Keratinocyte (primary cell): ENCODE data around the gene ABCA8. TPM values are rescaled to one million over a fixed set of nuclear protein-coding genes. Genes with fewer than 3 reads are reported as not detected.

Experiments used
- DNase-seq: peaks from one replicate; pipeline ENCODE4 v3.0.0-alpha.2; 2011; ENCODE audit warnings: low read depth, missing footprints, low spot score
- FAIRE-seq: peaks from 2 replicates; lab custom pipeline; 2011; peaks lifted over from hg19 to GRCh38; lab: Jason Lieb, UNC
- H2AFZ ChIP-seq: 2 replicates; pipeline ENCODE4 v1.6.0; 2012; ENCODE audit warnings: low read length, control low read depth, inconsistent platforms; ENCODE audit not compliant: control insufficient read depth
- H3K27ac ChIP-seq: 2 replicates; pipeline ENCODE4 v1.5.1; 2011; ENCODE audit warnings: low read length; ENCODE audit not compliant: control insufficient read depth, insufficient read depth
- H3K27me3 ChIP-seq: 3 replicates; pipeline ENCODE4 v1.6.0; 2011; ENCODE audit warnings: low read length; ENCODE audit not compliant: control insufficient read depth, insufficient read depth; ENCODE audit errors: extremely low read depth
- H3K36me3 ChIP-seq, 2 experiments: 2 replicates in 1 of 2; 3 replicates in 1 of 2; pipeline ENCODE4 v1.5.1; 2011; ENCODE audit warnings: low read length in 2 of 2, mild to moderate bottlenecking in 1 of 2; ENCODE audit not compliant: control insufficient read depth in 2 of 2, insufficient read depth in 2 of 2; ENCODE audit errors: extremely low read depth in 1 of 2
- H3K4me1 ChIP-seq: 3 replicates; pipeline ENCODE4 v1.5.1; 2011; ENCODE audit warnings: low read length; ENCODE audit not compliant: control insufficient read depth, insufficient read depth; ENCODE audit errors: extremely low read depth
- H3K4me2 ChIP-seq: 3 replicates; pipeline ENCODE4 v1.6.0; 2011; ENCODE audit warnings: low read depth, low read length; ENCODE audit not compliant: control insufficient read depth, insufficient read depth; ENCODE audit errors: extremely low read depth
- H3K4me3 ChIP-seq, 3 experiments: fragments of 200-600 bp in 1 of 3; sonication (generic) in 1 of 3; 2 replicates in 2 of 3; 3 replicates in 1 of 3; pipeline ENCODE4 v1.5.1; 2011 to 2016; ENCODE audit warnings: low read length in 3 of 3, mild to moderate bottlenecking in 3 of 3, control low read depth in 2 of 3, inconsistent platforms in 1 of 3, low read depth in 1 of 3, mixed read lengths in 1 of 3, mixed run types in 1 of 3, moderate library complexity in 1 of 3; ENCODE audit not compliant: control insufficient read depth in 2 of 3, insufficient read depth in 2 of 3; ENCODE audit errors: extremely low read depth in 1 of 3
- H3K79me2 ChIP-seq: 2 replicates; pipeline ENCODE4 v1.6.0; 2012; ENCODE audit warnings: low read length; ENCODE audit not compliant: control insufficient read depth, insufficient read depth
- H3K9ac ChIP-seq: 3 replicates; pipeline ENCODE4 v1.6.0; 2011; ENCODE audit warnings: low read length; ENCODE audit not compliant: control insufficient read depth, insufficient read depth; ENCODE audit errors: extremely low read depth
- H3K9me1 ChIP-seq: 3 replicates; pipeline ENCODE4 v1.6.0; 2011; ENCODE audit warnings: low read length; ENCODE audit not compliant: control insufficient read depth, insufficient read depth; ENCODE audit errors: extremely low read depth
- H3K9me3 ChIP-seq: 2 replicates; pipeline ENCODE4 v1.5.1; 2012; ENCODE audit warnings: low read depth, low read length; ENCODE audit not compliant: control insufficient read depth
- H4K20me1 ChIP-seq: 3 replicates; pipeline ENCODE4 v1.6.0; 2011; ENCODE audit warnings: low read length; ENCODE audit not compliant: control insufficient read depth, insufficient read depth; ENCODE audit errors: extremely low read depth
- CTCF ChIP-seq, 3 experiments: IDR thresholded peaks in 1 of 3; conservative IDR thresholded peaks in 1 of 3; optimal IDR thresholded peaks in 1 of 3; 2 replicates in 2 of 3; 3 replicates in 1 of 3; pipeline versions ENCODE3 to v1.5.1; 2011; ENCODE audit warnings: low read length in 3 of 3, mild to moderate bottlenecking in 3 of 3, moderate library complexity in 2 of 3, control low read depth in 1 of 3, inconsistent platforms in 1 of 3; ENCODE audit not compliant: insufficient read depth in 2 of 3; ENCODE audit errors: extremely low read depth in 1 of 3
- EZH2 ChIP-seq: IDR thresholded peaks from one replicate; pipeline ENCODE4 v1.6.1; 2012; ENCODE audit warnings: inconsistent platforms, mild to moderate bottlenecking, low read length, moderate library complexity
- dilution Hi-C: fragments of 300-500 bp; cut with MboI; formaldehyde crosslinking; loops from one replicate; pipeline ENCODE4 v1.7.0; 2020; ENCODE audit warnings: low sequenced_read_pairs; ENCODE audit not compliant: extremely low pct_ligation_motif_present
- polyA plus RNA-seq, 5 experiments: library from polyadenylated mRNA; depleted of rRNA in 3 of 5; stranded (reverse) in 3 of 5; stranded (forward) in 1 of 5; unstranded in 1 of 5; fragments of >200 nt; gene quantifications; 1 replicate in 1 of 5; 2 replicates in 3 of 5; 3 replicates in 1 of 5; pipeline versions ENCODE4 v1.2.1 to v1.2.3, GENCODE V29; 2011 to 2012; ENCODE audit warnings: missing spikeins in 2 of 5, low read depth in 1 of 5, low replicate concordance in 1 of 5

ABCA8 gene
- polyA plus RNA-seq, 1 donor (not counting 4 experiments of a cell fraction or from before 2014, with no cell fraction given) = 0.01 TPM

DNA sequence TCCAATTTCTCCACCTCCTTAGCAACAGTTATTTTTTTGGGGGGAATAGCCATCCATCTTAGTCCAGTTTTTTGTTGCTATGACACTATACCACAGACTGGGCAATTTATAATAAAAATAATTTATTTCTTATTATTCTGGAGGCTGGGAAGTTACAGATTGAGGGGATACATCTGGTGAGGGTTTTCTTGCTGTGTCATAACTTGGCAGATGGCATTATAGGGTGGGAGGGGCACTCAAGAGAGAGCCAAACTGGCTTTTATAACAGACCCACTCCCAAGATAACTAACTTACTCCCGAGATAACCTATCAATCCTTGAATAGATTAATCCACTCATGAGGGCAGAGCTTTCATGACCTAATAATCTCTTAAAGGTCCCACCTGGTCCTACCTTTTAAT is 84.2 kb downstream of the ABCA8 start:
- no peaks in the 10 kb centered on the region for H3K9me3 ChIP-seq
- no peak overlapping the region for H3K4me3 ChIP-seq
- dilution Hi-C loops = no loop called here
- no peaks in the 10 kb centered on the region for H3K79me2 ChIP-seq
- TF ChIP-seq EZH2 (no peak), CTCF (optimal IDR thresholded peaks at IDR 0.05 in 1 of 3, IDR thresholded peaks at IDR 0.05 in 1 of 3, conservative IDR thresholded peaks at IDR 0.05 in 1 of 3; ENCODE audit: extremely low read depth in 1 of 3, insufficient read depth in 2 of 3, low read length in 3 of 3) (no peak)
- no peak overlapping the region for H3K27ac ChIP-seq
- no peaks in the 10 kb centered on the region for H3K9me1 ChIP-seq
- H3K4me2 ChIP-seq = no peak overlapping the region
- DNase-seq (no peak), FAIRE-seq (no peak)
- no peaks in the 10 kb centered on the region for H3K36me3 ChIP-seq
- no peaks in the 10 kb centered on the region for H3K4me1 ChIP-seq
- no peaks in the 10 kb centered on the region for H3K27me3 ChIP-seq
- H4K20me1 ChIP-seq = no peaks in the 10 kb centered on the region
- no peak overlapping the region for H2AFZ ChIP-seq
- no peak overlapping the region for H3K9ac ChIP-seq

GRCh38 chr17:68870161-68870826 is 84.9 kb downstream of the ABCA8 start:
- Histone ChIP-seq H3K9ac (no peak overlapping the region), H3K79me2 (no peaks in the 10 kb centered on the region), H3K9me1 (no peaks in the 10 kb centered on the region), H2AFZ (no peak overlapping the region), H3K9me3 (no peaks in the 10 kb centered on the region), H3K36me3 (no peaks in the 10 kb centered on the region), H3K4me2 (no peak overlapping the region), H3K4me1 (no peaks in the 10 kb centered on the region), H3K27ac (no peak overlapping the region), H3K4me3 (no peak overlapping the region), H3K27me3 (no peaks in the 10 kb centered on the region), H4K20me1 (no peaks in the 10 kb centered on the region)
- TF ChIP-seq CTCF (optimal IDR thresholded peaks at IDR 0.05 in 1 of 3, IDR thresholded peaks at IDR 0.05 in 1 of 3, conservative IDR thresholded peaks at IDR 0.05 in 1 of 3; ENCODE audit: extremely low read depth in 1 of 3, insufficient read depth in 2 of 3, low read length in 3 of 3) = no peak
- TF ChIP-seq EZH2 = no peak
- dilution Hi-C loops = no loop called here
- DNase-seq (no peak), FAIRE-seq (no peak)
